ENCODE measurements around the gene MACF1.

DNA sequence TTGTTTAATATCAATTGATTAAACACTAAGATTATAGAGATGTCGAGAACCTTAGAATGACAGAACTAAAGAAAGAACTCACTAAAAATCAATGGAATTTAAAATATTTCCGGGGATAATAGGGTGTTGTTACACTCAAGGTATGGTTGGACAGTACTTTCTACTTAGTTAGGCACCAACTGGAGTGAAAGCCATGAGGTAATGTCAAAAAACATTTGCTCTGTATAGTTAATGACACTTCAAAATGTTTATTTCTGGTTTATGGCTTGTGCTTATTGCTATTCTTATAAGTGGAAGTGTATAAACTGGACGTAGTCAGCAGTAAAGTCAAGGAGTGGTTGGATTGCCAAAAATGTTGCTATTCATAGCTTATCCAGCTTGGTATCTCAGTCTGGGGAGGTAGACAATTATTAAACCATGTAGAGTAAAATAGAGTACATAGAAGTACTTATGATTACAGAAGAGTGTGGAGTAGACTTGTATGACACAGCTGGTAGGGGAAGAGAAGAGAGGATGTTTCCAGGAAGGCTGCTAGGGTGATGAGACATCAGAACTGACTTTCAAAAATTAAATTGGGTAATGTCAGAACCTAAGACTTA is 230.4 kb downstream of the MACF1 start:
- TF ChIP-seq, protein P1, sequence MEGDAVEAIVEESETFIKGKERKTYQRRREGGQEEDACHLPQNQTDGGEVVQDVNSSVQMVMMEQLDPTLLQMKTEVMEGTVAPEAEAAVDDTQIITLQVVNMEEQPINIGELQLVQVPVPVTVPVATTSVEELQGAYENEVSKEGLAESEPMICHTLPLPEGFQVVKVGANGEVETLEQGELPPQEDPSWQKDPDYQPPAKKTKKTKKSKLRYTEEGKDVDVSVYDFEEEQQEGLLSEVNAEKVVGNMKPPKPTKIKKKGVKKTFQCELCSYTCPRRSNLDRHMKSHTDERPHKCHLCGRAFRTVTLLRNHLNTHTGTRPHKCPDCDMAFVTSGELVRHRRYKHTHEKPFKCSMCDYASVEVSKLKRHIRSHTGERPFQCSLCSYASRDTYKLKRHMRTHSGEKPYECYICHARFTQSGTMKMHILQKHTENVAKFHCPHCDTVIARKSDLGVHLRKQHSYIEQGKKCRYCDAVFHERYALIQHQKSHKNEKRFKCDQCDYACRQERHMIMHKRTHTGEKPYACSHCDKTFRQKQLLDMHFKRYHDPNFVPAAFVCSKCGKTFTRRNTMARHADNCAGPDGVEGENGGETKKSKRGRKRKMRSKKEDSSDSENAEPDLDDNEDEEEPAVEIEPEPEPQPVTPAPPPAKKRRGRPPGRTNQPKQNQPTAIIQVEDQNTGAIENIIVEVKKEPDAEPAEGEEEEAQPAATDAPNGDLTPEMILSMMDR (IDR thresholded peaks at IDR 0.05) = no peak
- TF ChIP-seq POLR2A (IDR thresholded peaks at IDR 0.05; ENCODE audit: low read depth) = no peak
- TF ChIP-seq POLR2AphosphoS5 (IDR thresholded peaks at IDR 0.05) = peak in 1 of 2 donors; percentile 6

Measured in esophagus muscularis mucosa (tissue), 3 donors.